PFSK-1 (cell line): Measurements from ENCODE around the gene GEN1.

Experiments
- FOXP2 ChIP-seq: optimal IDR thresholded peaks from 2 replicates; pipeline ENCODE3; 2011; ENCODE audit warnings: borderline replicate concordance, control low read depth, inconsistent platforms; ENCODE audit not compliant: insufficient read depth; ENCODE audit errors: extremely low read length, extremely low read depth
- POLR2AphosphoS5 ChIP-seq: IDR thresholded peaks from 2 replicates; pipeline ENCODE4 v1.6.1; 2012; ENCODE audit warnings: low read depth, mild to moderate bottlenecking, control low read depth, low read length, moderate library complexity
- SIN3A ChIP-seq: IDR thresholded peaks from 2 replicates; pipeline ENCODE4 v1.6.1; 2012; ENCODE audit warnings: mild to moderate bottlenecking, low read length, moderate library complexity, borderline replicate concordance; ENCODE audit not compliant: insufficient read depth
- TAF1 ChIP-seq: IDR thresholded peaks from 2 replicates; pipeline ENCODE4 v1.6.1; 2012; ENCODE audit warnings: low read length, control low read depth, borderline replicate concordance; ENCODE audit not compliant: insufficient read depth
- TF ChIP-seq, protein P1 (sequence below), 2 experiments: IDR thresholded peaks; 2 replicates each; pipeline versions ENCODE4 v1.6.1 to v1.8.0; 2011 to 2012; ENCODE audit warnings: low read depth in 2 of 2, low read length in 2 of 2, control low read depth in 1 of 2, inconsistent platforms in 1 of 2, mild to moderate bottlenecking in 1 of 2, moderate library complexity in 1 of 2; ENCODE audit not compliant: insufficient read depth in 1 of 2

DNA sequence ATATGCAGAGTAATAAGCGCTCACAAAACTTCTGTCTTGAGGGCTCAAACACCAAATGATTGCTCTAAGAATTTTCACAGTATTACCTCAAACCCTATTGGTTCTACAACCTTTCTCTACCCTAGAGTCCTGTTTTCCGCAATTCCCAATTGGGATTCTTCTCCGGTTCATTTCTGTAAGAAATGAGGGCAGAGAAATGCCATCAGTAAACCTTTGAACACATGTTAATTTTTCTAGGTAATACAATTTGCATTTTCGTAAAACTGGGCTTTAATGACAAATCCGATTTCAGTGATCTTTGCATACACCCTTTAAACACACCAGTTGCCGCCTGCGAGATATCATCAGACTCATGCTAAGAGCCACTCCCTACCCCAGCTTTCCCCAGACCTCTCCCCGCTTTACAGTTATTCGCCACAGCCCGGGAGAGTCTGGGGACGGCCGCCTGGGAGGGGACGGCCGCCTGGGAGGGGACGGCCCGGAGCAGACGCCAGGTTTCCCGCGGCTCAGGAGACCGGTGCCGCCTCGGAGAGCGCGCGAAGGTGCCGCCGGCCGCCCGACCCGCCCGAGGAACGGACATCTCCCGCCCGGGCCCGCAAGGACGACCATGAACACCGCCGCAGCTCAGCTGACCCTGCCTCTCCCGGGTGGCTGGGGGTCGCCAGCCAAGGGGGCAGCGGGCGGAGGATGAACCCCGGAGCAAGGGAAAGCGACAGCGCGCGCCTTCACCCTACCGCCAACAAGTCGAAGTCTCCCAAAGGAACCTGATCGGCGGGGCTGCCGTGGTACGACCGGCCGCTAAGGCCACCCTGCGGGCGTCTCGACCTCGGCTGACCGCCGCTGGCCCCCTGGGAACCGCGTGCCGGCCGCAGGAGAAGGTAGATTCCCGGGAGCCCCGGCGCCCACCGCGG, 791 bp upstream of the GEN1 start:
- TF ChIP-seq SIN3A (no peak), POLR2AphosphoS5 (no peak), TAF1 (no peak), FOXP2 (no peak)
- TF ChIP-seq, protein P1, sequence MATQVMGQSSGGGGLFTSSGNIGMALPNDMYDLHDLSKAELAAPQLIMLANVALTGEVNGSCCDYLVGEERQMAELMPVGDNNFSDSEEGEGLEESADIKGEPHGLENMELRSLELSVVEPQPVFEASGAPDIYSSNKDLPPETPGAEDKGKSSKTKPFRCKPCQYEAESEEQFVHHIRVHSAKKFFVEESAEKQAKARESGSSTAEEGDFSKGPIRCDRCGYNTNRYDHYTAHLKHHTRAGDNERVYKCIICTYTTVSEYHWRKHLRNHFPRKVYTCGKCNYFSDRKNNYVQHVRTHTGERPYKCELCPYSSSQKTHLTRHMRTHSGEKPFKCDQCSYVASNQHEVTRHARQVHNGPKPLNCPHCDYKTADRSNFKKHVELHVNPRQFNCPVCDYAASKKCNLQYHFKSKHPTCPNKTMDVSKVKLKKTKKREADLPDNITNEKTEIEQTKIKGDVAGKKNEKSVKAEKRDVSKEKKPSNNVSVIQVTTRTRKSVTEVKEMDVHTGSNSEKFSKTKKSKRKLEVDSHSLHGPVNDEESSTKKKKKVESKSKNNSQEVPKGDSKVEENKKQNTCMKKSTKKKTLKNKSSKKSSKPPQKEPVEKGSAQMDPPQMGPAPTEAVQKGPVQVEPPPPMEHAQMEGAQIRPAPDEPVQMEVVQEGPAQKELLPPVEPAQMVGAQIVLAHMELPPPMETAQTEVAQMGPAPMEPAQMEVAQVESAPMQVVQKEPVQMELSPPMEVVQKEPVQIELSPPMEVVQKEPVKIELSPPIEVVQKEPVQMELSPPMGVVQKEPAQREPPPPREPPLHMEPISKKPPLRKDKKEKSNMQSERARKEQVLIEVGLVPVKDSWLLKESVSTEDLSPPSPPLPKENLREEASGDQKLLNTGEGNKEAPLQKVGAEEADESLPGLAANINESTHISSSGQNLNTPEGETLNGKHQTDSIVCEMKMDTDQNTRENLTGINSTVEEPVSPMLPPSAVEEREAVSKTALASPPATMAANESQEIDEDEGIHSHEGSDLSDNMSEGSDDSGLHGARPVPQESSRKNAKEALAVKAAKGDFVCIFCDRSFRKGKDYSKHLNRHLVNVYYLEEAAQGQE (IDR thresholded peaks at IDR 0.05; ENCODE audit: insufficient read depth in 1 of 2, low read depth in 2 of 2, low read length in 2 of 2) = no peak
